Smooth muscle cell (in vitro differentiated cells): ENCODE data around the gene ACTL7B. TPM values are rescaled to one million over a fixed set of nuclear protein-coding genes. Genes with fewer than 3 reads are reported as not detected.

ENCODE experiments used
- DNase-seq: peaks from one replicate; lab custom pipeline; 2025; ENCODE audit not compliant: unreplicated experiment; lab: John Stamatoyannopoulos, UW
- H2AFZ ChIP-seq: fragments of 200-600 bp; sonication (generic); 2 replicates; pipeline ENCODE4 v1.6.0; 2016; ENCODE audit warnings: antibody characterized with exemption, low read depth, mild to moderate bottlenecking
- H3F3A ChIP-seq: fragments of 200-600 bp; sonication (generic); 2 replicates; pipeline ENCODE4 v1.6.0; 2017; ENCODE audit warnings: antibody characterized with exemption, low read depth
- H3K27ac ChIP-seq: fragments of 200-600 bp; sonication (generic); 2 replicates; pipeline ENCODE4 v1.5.1; 2016; ENCODE audit warnings: low read depth, mild to moderate bottlenecking
- H3K27me3 ChIP-seq: fragments of 200-600 bp; sonication (generic); 2 replicates; pipeline ENCODE4 v1.6.1; 2016; ENCODE audit warnings: low read depth, mild to moderate bottlenecking
- H3K36me3 ChIP-seq: fragments of 200-600 bp; sonication (generic); 2 replicates; pipeline ENCODE4 v1.5.1; 2016; ENCODE audit warnings: low read depth
- H3K4me1 ChIP-seq: fragments of 200-600 bp; sonication (generic); 2 replicates; pipeline ENCODE4 v1.5.1; 2016; ENCODE audit warnings: low read depth
- H3K4me2 ChIP-seq: fragments of 200-600 bp; sonication (generic); 2 replicates; pipeline ENCODE4 v1.6.0; 2016; ENCODE audit warnings: mild to moderate bottlenecking
- H3K4me3 ChIP-seq: fragments of 200-600 bp; sonication (generic); 2 replicates; pipeline ENCODE4 v1.5.1; 2016; ENCODE audit warnings: mild to moderate bottlenecking
- H3K79me2 ChIP-seq: fragments of 200-600 bp; sonication (generic); 2 replicates; pipeline ENCODE4 v1.6.0; 2016; ENCODE audit warnings: low read depth, mild to moderate bottlenecking
- H3K9ac ChIP-seq: fragments of 200-600 bp; sonication (generic); 2 replicates; pipeline ENCODE4 v1.6.0; 2016; ENCODE audit warnings: low read depth
- H3K9me3 ChIP-seq: fragments of 200-600 bp; sonication (generic); replicated peaks from 2 replicates; pipeline ENCODE4 v1.5.1; 2016; ENCODE audit warnings: low read depth
- H4K20me1 ChIP-seq: fragments of 200-600 bp; sonication (generic); 2 replicates; pipeline ENCODE4 v1.6.0; 2016; ENCODE audit warnings: low read depth
- CTCF ChIP-seq: fragments of 200-600 bp; sonication (generic); IDR thresholded peaks from 2 replicates; pipeline ENCODE4 v1.5.1; 2017; ENCODE audit warnings: borderline replicate concordance, mild to moderate bottlenecking, antibody characterized with exemption; ENCODE audit not compliant: insufficient read depth, poor library complexity, severe bottlenecking
- WGBS: methylation state at CpG from one replicate; pipeline ENCODE4 v1.1.7; 2016; ENCODE audit warnings: low lambda C conversion rate; 5-methylcytosine and 5-hydroxymethylcytosine counted together
- polyA plus RNA-seq: library from polyadenylated mRNA; unstranded; fragments of >200 nt; fragmentation: Nextera tagmentation; extraction: Ambion mirVana; gene quantifications from 2 replicates; pipeline ENCODE4 v1.2.1, GENCODE V29; 2016
- total RNA-seq: library from RNA; depleted of rRNA; stranded (reverse); fragments of >200 nt; gene quantifications from 2 replicates; pipeline ENCODE4 v1.2.3, GENCODE V29; 2014

ACTL7B gene
- total and polyA plus RNA-seq, 2 experiments from 2014 or later: not detected

DNA sequence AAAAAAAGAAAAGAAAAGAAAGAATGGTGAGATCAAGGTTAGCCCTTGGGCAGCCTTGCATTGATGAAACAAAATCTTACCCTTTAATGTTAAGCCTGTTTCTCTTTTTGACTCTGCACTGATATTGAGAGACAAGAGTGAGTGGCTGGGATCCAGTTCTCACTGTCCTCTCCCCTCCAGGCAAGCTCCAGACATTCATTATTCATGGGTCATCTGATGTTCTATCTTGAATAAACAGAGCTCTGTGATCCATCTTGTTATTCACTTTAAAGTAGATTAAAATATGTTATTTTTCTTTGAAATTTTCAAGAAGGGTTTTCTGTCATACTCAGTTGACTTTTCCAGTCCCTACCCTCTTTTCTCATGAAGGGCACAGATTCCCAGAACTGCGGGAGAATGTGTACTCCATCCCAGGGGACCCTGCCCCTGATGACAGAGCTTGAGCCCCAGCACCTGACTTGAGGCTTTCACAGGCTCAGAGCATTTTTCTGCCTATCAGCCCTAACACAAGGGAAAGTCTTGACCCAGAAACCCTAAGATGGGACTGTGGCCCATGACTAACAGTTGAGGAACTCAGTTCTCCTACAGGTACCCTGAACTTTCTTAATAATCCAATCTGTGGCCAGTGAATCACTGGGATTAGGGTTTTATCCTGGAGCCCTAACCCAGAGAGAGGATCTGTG lies 24.1 kb downstream of the ACTL7B start:
- Histone ChIP-seq H3K4me2 (no peak overlapping the region), H3K4me3 (no peak overlapping the region), H3F3A (peaks cover 3% of the 10 kb centered on the region), H3K27me3 (no peaks in the 10 kb centered on the region), H3K79me2 (no peaks in the 10 kb centered on the region), H2AFZ (no peak overlapping the region), H3K9me3 (no peaks in the 10 kb centered on the region), H3K36me3 (no peaks in the 10 kb centered on the region), H3K27ac (peak overlapping the region; percentile 31), H4K20me1 (no peaks in the 10 kb centered on the region), H3K4me1 (peaks cover 8% of the 10 kb centered on the region), H3K9ac (no peak overlapping the region)
- WGBS: 91% methylated on average over 1 of the region's 1 CpG
- DNase-seq: no peak
- no peak for TF ChIP-seq CTCF

GRCh38 chr9:108830272-108830671 lies 25.5 kb downstream of the ACTL7B start:
- no peak for DNase-seq
- Histone ChIP-seq H3K27me3 (no peaks in the 10 kb centered on the region), H3K36me3 (no peaks in the 10 kb centered on the region), H3K79me2 (no peaks in the 10 kb centered on the region), H3K4me1 (no peaks in the 10 kb centered on the region), H3K9me3 (no peaks in the 10 kb centered on the region), H3K27ac (no peak overlapping the region), H3K4me3 (no peak overlapping the region), H3K9ac (no peak overlapping the region), H3K4me2 (no peak overlapping the region), H4K20me1 (no peaks in the 10 kb centered on the region), H3F3A (peaks cover 3% of the 10 kb centered on the region), H2AFZ (no peak overlapping the region)
- WGBS: 88% methylated on average over 2 of the region's 2 CpGs
- no peak for TF ChIP-seq CTCF

- no peak overlapping the region for H3K9ac ChIP-seq
- TF ChIP-seq CTCF: no peak
- no peak overlapping the region for H3K27ac ChIP-seq
- H3K36me3 ChIP-seq: no peaks in the 10 kb centered on the region
- no peak overlapping the region for H3K4me3 ChIP-seq
- H3K4me1 ChIP-seq: no peaks in the 10 kb centered on the region
- H2AFZ ChIP-seq: no peak overlapping the region
- no peak for DNase-seq
- H3K79me2 ChIP-seq: no peaks in the 10 kb centered on the region
- 98% methylated on average over 3 of the region's 3 CpGs for WGBS
- no peaks in the 10 kb centered on the region for H3K27me3 ChIP-seq
- H3K4me2 ChIP-seq: no peak overlapping the region
- no peaks in the 10 kb centered on the region for H3F3A ChIP-seq
- H4K20me1 ChIP-seq: no peaks in the 10 kb centered on the region
- no peaks in the 10 kb centered on the region for H3K9me3 ChIP-seq
Observed at GRCh38 chr9:108823829-108824228, 32.0 kb downstream of the ACTL7B start.

- Histone ChIP-seq H3K9ac (no peak overlapping the region), H3K4me1 (peaks cover 14% of the 10 kb centered on the region), H3K27ac (peak overlapping the region; percentile 50), H3K27me3 (no peaks in the 10 kb centered on the region), H3K4me3 (no peak overlapping the region), H3K79me2 (no peaks in the 10 kb centered on the region), H3K36me3 (no peaks in the 10 kb centered on the region), H3K4me2 (peak overlapping the region; percentile 68), H3K9me3 (no peaks in the 10 kb centered on the region), H4K20me1 (no peaks in the 10 kb centered on the region), H3F3A (peaks cover 12% of the 10 kb centered on the region), H2AFZ (peak overlapping the region; percentile 81)
- TF ChIP-seq CTCF: no peak
- no peak for DNase-seq
- 41% methylated on average over 10 of the region's 10 CpGs for WGBS
Observed at GRCh38 chr9:108816037-108816436, 39.7 kb downstream of the ACTL7B start.
